K562 (cell line): ENCODE results near the gene MAEL. TPM values are rescaled to one million over a fixed set of nuclear protein-coding genes. Genes with fewer than 3 reads are reported as not detected.

Experiments used
- ATAC-seq: fragments of 200-7000 bp; cut with Tn5 transposase; 3 replicates; pipeline ENCODE4 v1.9.1; 2020; ENCODE audit warnings: moderate library complexity
- BruUV-seq: library from RNA; stranded (reverse); fragments of 400-500 nt; replicated peaks from 2 replicates; lab custom pipeline; 2021; lab: Mats Ljungman, UMichigan
- CTCF ChIA-PET: fragments of 300-600 bp; formaldehyde crosslinking; extraction: SDS; loops from one replicate; lab custom pipeline; 2021; ENCODE audit warnings: low intra/inter-chr PET ratio; lab: Yijun Ruan, JAX
- POLR2A ChIA-PET: fragments of 300-600, 350-650 bp; sonication (Branson Sonifier 250); formaldehyde crosslinking; extraction: SDS; loops from one replicate; lab custom pipeline; 2021; ENCODE audit warnings: antibody characterized with exemption, inconsistent platforms; lab: Yijun Ruan, JAX
- DNase-seq, 4 experiments: peaks; one replicate each; pipeline versions ENCODE4 v3.0.0 to v3.0.0-alpha.2; 2011 to 2018; ENCODE audit warnings: low spot score in 3 of 4, mixed read lengths in 3 of 4; ENCODE audit errors: extremely low read depth in 1 of 4
- FAIRE-seq: peaks from 2 replicates; lab custom pipeline; 2011; peaks lifted over from hg19 to GRCh38; lab: Jason Lieb, UNC
- H2AFZ ChIP-seq: 2 replicates; pipeline ENCODE4 v1.6.0; 2011; ENCODE audit warnings: low read depth, low read length, control low read depth, inconsistent platforms
- H3K27ac ChIP-seq: fragments of 200-600 bp; 3 replicates; pipeline ENCODE4 v1.8.0; 2011; ENCODE audit warnings: low read depth, mild to moderate bottlenecking, control low read depth, inconsistent platforms, low read length, moderate library complexity, mixed read lengths; ENCODE audit errors: extremely low read depth
- H3K27me3 ChIP-seq, 2 experiments: fragments of 300-600 bp in 1 of 2; 2 replicates in 1 of 2; 3 replicates in 1 of 2; pipeline versions ENCODE4 v1.6.0 to v1.8.0; 2011; ENCODE audit warnings: inconsistent platforms in 2 of 2, low read length in 2 of 2, mild to moderate bottlenecking in 1 of 2, mixed read lengths in 1 of 2, moderate library complexity in 1 of 2; ENCODE audit not compliant: control insufficient read depth in 2 of 2, insufficient read depth in 2 of 2
- H3K36me3 ChIP-seq: fragments of 300-600 bp; 3 replicates; pipeline ENCODE4 v1.8.0; 2011; ENCODE audit warnings: mild to moderate bottlenecking, low read length, inconsistent platforms; ENCODE audit not compliant: control insufficient read depth, insufficient read depth
- H3K4me1 ChIP-seq, 2 experiments: fragments of 200-600 bp in 1 of 2; replicated peaks in 1 of 2; 2 replicates in 1 of 2; 3 replicates in 1 of 2; pipeline versions ENCODE4 v1.5.1 to v1.8.0; 2011; ENCODE audit warnings: inconsistent platforms in 2 of 2, low read length in 2 of 2, mild to moderate bottlenecking in 1 of 2, mixed read lengths in 1 of 2, moderate library complexity in 1 of 2; ENCODE audit not compliant: control insufficient read depth in 2 of 2, insufficient read depth in 2 of 2
- H3K4me2 ChIP-seq: 2 replicates; pipeline ENCODE4 v1.6.1; 2011; ENCODE audit warnings: low read length, control low read depth, inconsistent platforms, mixed read lengths; ENCODE audit not compliant: insufficient read depth
- H3K4me3 ChIP-seq: fragments of 200-600 bp; sonication (generic), shearing (Covaris generic); 2 replicates; pipeline ENCODE4 v1.5.1; 2016; ENCODE audit warnings: control low read depth, inconsistent platforms
- H3K79me2 ChIP-seq: fragments of 200-600 bp; 3 replicates; pipeline ENCODE4 v1.8.0; 2011; ENCODE audit warnings: low read length, inconsistent platforms; ENCODE audit not compliant: control insufficient read depth, insufficient read depth
- H3K9ac ChIP-seq, 2 experiments: 2 replicates each; pipeline versions ENCODE4 v1.6.0 to v1.6.1; 2011; ENCODE audit warnings: low read depth in 2 of 2, low read length in 2 of 2, control low read depth in 1 of 2, inconsistent platforms in 1 of 2, mild to moderate bottlenecking in 1 of 2, mixed read lengths in 1 of 2; ENCODE audit not compliant: insufficient read depth in 1 of 2
- H3K9me1 ChIP-seq: one replicate; pipeline ENCODE4 v1.6.0; 2011; ENCODE audit warnings: inconsistent platforms, mild to moderate bottlenecking, low read length, moderate library complexity; ENCODE audit not compliant: control insufficient read depth, insufficient read depth
- H3K9me3 ChIP-seq: replicated peaks from 2 replicates; pipeline ENCODE4 v1.5.1; 2011; ENCODE audit warnings: low read depth, low read length, inconsistent platforms; ENCODE audit not compliant: control insufficient read depth, insufficient read depth
- H4K20me1 ChIP-seq: replicated peaks from 2 replicates; pipeline ENCODE4 v1.6.1; 2011; ENCODE audit warnings: low read length, inconsistent platforms, mixed read lengths; ENCODE audit not compliant: control insufficient read depth, insufficient read depth
- KAT8 ChIP-seq: fragments of 450-650 bp; IDR thresholded peaks from 2 replicates; pipeline ENCODE4 v1.6.1; 2016; ENCODE audit warnings: low read depth, mild to moderate bottlenecking
- PRMT5 ChIP-seq: sonication (generic); formaldehyde crosslinking; IDR thresholded peaks from 2 replicates; pipeline ENCODE4 v1.5.0; 2020; ENCODE audit warnings: missing genetic modification reagents
- RBM14 ChIP-seq: fragments of 200-400 bp; formaldehyde crosslinking; IDR thresholded peaks from 2 replicates; pipeline ENCODE4 v1.6.1; 2018; ENCODE audit warnings: low read depth, mild to moderate bottlenecking, low read length, moderate library complexity, borderline replicate concordance; ENCODE audit not compliant: insufficient read depth
- SMAD4 ChIP-seq: fragments of 250-450 bp; sonication (Bioruptor Pico); conservative IDR thresholded peaks from 2 replicates; pipeline ENCODE4 v1.8.0; 2021; ENCODE audit warnings: inconsistent platforms, mild to moderate bottlenecking, moderate library complexity
- ZBTB7A ChIP-seq: IDR thresholded peaks from 2 replicates; pipeline ENCODE4 v1.6.1; 2011; ENCODE audit warnings: low read depth, mild to moderate bottlenecking, low read length, moderate library complexity, borderline replicate concordance; ENCODE audit not compliant: control insufficient read depth
- WGBS: fragments of 100-300 bp; shearing (Covaris generic); methylation state at CpG from one replicate; pipeline ENCODE4 v1.1.6; 2016; ENCODE audit warnings: low coverage, mixed read lengths; ENCODE audit not compliant: insufficient coverage; ENCODE audit errors: missing lambda C conversion rate; 5-methylcytosine and 5-hydroxymethylcytosine counted together
- in situ Hi-C: fragments of 300-500 bp; cut with MboI; formaldehyde crosslinking; loops from 4 replicates; pipeline ENCODE4 v1.15.0; 2018; ENCODE audit warnings: inconsistent platforms, mixed read lengths
- intact Hi-C: fragments of 100-400 bp; cut with micrococcal nuclease; formaldehyde crosslinking; loops from 2 replicates; pipeline ENCODE4 v1.14.2; 2022
- polyA plus RNA-seq, 8 experiments: library from polyadenylated mRNA; depleted of rRNA in 4 of 8; stranded (reverse) in 5 of 8; unstranded in 3 of 8; fragments of >200 nt; fragmentation: Nextera tagmentation in 2 of 8; fragmentation: Illumina TruSeq in 1 of 8; extraction: Ambion mirVana in 2 of 8; extraction: Trizol in 1 of 8; gene quantifications; 2 replicates each; pipeline versions ENCODE4 v1.2.1 to v1.2.3, GENCODE V29; 2011 to 2014; ENCODE audit warnings: inconsistent platforms in 1 of 8, missing spikeins in 1 of 8
- total RNA-seq, 7 experiments: library from RNA; depleted of rRNA in 6 of 7; stranded (reverse); fragments of >200 nt in 6 of 7; fragmentation: Illumina TruSeq in 2 of 7; extraction: Trizol in 2 of 7; gene quantifications; 2 replicates each; pipeline versions ENCODE4 v1.2.1 to v1.2.3, GENCODE V29; 2011 to 2021; ENCODE audit warnings: low replicate concordance in 1 of 7
- TF ChIP-seq, protein P1 (sequence below), 2 experiments: fragments of 450-650 bp in 1 of 2; sonication (generic) in 1 of 2; formaldehyde crosslinking in 1 of 2; IDR thresholded peaks in 1 of 2; conservative IDR thresholded peaks in 1 of 2; 2 replicates each; pipeline versions ENCODE4 v1.6.1 to v1.8.1; 2016 to 2023; ENCODE audit warnings: mild to moderate bottlenecking in 2 of 2, moderate library complexity in 2 of 2, inconsistent platforms in 1 of 2, missing genetic modification reagents in 1 of 2
- TF ChIP-seq, protein P2 (sequence below): fragments of 450-650 bp; IDR thresholded peaks from 2 replicates; pipeline ENCODE4 v1.6.1; 2017; ENCODE audit warnings: antibody characterized with exemption, mild to moderate bottlenecking

The MAEL gene
- total and polyA plus RNA-seq, 9 of the 15 experiments (the other 6 are each of a cell fraction or from before 2014, with no cell fraction given): 0.11 to 1.9 (median 0.75) TPM

DNA sequence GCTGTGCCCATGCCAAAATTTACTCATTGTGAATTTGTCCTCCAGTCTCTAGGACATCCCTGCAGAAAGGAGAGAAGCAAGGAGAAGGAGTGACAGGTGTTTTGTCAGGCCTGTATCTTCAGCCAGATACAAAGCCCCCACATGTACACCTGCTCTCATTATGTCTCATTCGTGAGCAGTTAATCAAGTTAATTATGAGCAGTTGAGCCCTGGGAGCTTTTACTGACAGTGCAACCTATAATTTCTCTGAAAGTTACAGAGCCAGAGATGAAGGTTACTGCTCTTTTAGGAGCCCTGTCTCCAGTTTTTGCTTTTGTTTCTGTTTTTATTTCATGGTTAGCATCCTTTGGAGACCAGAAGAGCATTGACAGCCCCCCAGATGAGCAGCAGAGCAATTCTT, 8.7 kb upstream of the MAEL start:
- Histone ChIP-seq H3K27me3 (peaks cover 15 to 17% of the 10 kb centered on the region in 2 experiments; a peak in 4 of 5 replicates), H3K4me3 (no peak overlapping the region), H3K9me1 (no peaks in the 10 kb centered on the region), H3K9me3 (no peaks in the 10 kb centered on the region), H3K4me2 (no peak overlapping the region), H3K27ac (no peak overlapping the region), H2AFZ (no peak overlapping the region), H3K36me3 (no peaks in the 10 kb centered on the region), H4K20me1 (peaks cover 6% of the 10 kb centered on the region; the same call in 1 of the 2 replicates), H3K79me2 (no peaks in the 10 kb centered on the region), H3K4me1 (peaks cover 0 to 6% of the 10 kb centered on the region in 2 experiments; a peak in 2 of 5 replicates), H3K9ac (no peak overlapping the region)
- WGBS: 0% methylated on average over 1 of the region's 1 CpG
- no TSS peak for BruUV-seq
- FAIRE-seq (no peak), ATAC-seq (no peak), DNase-seq (no peak)
- in situ Hi-C loops (no loop called here), intact Hi-C loops (no loop called here)
- CTCF ChIA-PET: no interaction called here
- POLR2A ChIA-PET: interaction anchor here (1.0 kb wide), 1 partner anchor 10 kb away, joined by 5 read pairs; no protein-coding TSS in a partner anchor
- TF ChIP-seq PRMT5 (CRISPR knock-in tag): no peak
- no peak for TF ChIP-seq KAT8
- TF ChIP-seq, protein P1, sequence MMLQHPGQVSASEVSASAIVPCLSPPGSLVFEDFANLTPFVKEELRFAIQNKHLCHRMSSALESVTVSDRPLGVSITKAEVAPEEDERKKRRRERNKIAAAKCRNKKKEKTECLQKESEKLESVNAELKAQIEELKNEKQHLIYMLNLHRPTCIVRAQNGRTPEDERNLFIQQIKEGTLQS (IDR thresholded peaks at IDR 0.05): no peak
- TF ChIP-seq, protein P1 (CRISPR knock-in tag; conservative IDR thresholded peaks at IDR 0.05): no peak
- TF ChIP-seq, protein P2, sequence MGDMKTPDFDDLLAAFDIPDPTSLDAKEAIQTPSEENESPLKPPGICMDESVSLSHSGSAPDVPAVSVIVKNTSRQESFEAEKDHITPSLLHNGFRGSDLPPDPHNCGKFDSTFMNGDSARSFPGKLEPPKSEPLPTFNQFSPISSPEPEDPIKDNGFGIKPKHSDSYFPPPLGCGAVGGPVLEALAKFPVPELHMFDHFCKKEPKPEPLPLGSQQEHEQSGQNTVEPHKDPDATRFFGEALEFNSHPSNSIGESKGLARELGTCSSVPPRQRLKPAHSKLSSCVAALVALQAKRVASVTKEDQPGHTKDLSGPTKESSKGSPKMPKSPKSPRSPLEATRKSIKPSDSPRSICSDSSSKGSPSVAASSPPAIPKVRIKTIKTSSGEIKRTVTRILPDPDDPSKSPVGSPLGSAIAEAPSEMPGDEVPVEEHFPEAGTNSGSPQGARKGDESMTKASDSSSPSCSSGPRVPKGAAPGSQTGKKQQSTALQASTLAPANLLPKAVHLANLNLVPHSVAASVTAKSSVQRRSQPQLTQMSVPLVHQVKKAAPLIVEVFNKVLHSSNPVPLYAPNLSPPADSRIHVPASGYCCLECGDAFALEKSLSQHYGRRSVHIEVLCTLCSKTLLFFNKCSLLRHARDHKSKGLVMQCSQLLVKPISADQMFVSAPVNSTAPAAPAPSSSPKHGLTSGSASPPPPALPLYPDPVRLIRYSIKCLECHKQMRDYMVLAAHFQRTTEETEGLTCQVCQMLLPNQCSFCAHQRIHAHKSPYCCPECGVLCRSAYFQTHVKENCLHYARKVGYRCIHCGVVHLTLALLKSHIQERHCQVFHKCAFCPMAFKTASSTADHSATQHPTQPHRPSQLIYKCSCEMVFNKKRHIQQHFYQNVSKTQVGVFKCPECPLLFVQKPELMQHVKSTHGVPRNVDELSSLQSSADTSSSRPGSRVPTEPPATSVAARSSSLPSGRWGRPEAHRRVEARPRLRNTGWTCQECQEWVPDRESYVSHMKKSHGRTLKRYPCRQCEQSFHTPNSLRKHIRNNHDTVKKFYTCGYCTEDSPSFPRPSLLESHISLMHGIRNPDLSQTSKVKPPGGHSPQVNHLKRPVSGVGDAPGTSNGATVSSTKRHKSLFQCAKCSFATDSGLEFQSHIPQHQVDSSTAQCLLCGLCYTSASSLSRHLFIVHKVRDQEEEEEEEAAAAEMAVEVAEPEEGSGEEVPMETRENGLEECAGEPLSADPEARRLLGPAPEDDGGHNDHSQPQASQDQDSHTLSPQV: no peak
- no peak for TF ChIP-seq ZBTB7A
- TF ChIP-seq SMAD4 (CRISPR knock-in tag): no peak
- no peak for TF ChIP-seq RBM14
